GM19238 (cell line): ENCODE results near the gene TRIM28.
"Not testable (repeated sequence)": the region's sequence is repeated elsewhere in the genome, so short reads cannot be mapped to it uniquely, and the experiment has no call there.

Experiments
- DNase-seq: peaks from one replicate; pipeline ENCODE4 v3.0.0; 2011; ENCODE audit warnings: low spot score; ENCODE audit not compliant: insufficient read length

The TRIM28 gene

DNA sequence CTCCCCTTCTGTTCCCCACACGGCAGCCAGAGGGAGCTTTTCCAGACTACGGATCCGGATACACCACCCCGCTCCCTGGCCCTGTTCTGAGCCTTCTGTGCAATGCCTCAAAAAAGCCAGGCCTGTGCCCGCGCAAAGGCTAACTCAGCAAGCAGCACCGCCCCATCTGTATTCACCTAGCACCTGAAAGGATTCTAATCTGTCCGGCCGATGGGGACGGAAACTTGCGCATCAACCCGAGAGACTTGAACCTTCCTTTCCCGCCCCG, 24.8 kb upstream of the TRIM28 start:
- DNase-seq: peak; percentile 52

DNA sequence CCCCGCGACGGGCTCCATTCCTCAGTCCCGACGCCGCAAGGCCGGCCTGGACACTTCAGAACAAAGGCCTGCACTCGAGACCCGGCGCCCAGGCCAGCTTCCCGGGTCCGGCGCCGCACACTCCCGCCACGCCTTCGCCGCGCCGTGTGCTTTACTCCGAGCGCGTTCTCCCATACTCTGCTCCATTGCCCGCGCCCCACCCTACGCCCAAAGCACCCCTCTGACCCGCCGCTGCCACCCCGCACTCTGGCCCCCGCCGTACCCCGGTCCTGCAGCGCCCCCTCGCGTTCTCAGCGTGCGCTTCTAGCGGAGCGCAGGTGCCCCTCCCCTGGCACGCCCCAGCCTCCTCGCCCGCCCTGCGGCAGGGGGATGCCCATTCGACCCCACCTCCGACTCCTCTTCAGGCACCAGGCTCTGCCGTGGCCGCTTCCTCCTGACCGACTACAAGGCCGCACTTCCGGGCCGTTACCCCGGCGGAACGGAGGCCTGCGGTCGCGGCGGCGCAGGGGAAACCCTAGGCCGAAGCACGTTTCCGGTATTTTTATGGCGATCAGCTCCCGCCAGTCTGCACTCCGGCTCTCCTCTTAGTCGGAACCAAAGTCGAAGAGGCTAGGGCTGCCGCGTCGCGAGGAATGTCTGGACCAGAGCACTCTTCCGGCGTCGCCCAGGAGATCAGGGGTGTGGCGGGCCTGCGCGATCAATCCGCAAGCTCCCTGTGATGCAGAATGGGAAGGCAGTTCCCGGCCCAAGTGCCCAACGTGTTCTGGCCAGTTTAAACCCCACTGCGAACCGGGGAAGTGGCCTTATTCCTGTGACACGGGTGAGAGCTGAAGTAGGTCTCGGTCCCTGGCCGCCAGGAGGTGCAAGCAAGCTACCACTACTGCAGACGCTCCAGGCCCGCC, 24.3 kb upstream of the TRIM28 start, which contains the start of gene ZBTB45:
Gene ZBTB45, minus strand, starts transcription at position 456 of the 902 bp plus-strand sequence. CDS start 2,137 bp downstream, outside the sequence.
- DNase-seq: peak; percentile 79

DNA sequence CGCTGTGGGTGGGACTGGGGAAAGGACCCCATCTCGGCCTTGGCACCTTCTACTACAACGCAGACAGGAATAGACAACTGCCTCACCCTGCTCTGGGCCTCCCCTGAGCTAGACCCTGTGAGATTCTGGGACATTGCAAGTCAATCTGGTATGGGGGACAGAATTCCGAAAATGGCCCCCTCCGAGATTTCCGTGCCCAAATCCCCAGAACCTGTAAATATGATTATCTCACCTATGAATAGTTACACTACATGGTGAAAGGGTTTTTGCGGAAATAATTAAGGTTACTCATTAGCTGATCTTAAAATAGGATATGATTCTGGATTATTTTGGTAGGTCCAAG, 23.6 kb upstream of the TRIM28 start:
- no peak for DNase-seq

DNA sequence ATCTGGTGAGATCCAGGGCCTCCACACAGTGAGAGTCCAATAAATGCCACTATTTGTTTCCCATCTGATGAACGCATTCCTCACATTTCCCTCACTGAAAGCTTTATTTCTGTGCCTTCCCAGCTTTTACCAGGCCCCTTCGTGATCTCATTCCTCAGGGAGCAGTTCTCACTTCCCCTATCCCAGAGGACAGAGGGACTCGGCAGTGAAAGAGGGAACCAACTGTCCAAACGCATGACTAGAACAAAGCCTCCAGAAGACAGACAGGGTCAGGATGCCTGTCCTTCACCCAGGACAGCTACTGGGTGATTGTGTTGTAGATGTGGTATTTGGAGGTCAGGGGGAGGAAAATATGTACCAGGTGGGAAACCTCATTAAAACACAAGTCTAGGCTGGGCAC, 22.2 kb upstream of the TRIM28 start:
- DNase-seq: no peak

DNA sequence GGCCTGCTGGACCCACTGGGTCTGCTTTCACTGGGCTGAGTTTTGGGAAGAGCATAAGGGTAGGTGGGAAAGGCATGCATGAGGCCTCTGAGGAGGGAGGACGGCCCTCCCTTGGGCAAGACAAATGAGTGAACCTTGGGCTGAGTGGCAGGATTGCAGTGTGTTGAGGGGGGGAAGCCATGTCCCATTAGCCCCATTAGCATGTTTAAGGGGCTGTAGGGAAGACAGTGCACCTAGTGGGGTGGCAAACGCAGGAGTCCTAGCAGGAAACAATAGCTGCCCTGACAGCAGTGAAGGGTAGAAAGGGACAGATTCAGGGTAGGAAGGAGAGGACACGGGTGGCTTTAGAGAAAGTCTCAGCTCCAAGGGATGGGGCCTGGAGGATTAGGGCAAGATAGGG, 21.2 kb upstream of the TRIM28 start:
- no peak for DNase-seq

GRCh38 chr19:58529405-58529804, 14.5 kb upstream of the TRIM28 start:
- no peak for DNase-seq

- DNase-seq: no peak
Measured at GRCh38 chr19:58531034-58531840, 12.6 kb upstream of the TRIM28 start.

GRCh38 chr19:58535857-58536256, 8.0 kb upstream of the TRIM28 start:
- DNase-seq: no peak

DNA sequence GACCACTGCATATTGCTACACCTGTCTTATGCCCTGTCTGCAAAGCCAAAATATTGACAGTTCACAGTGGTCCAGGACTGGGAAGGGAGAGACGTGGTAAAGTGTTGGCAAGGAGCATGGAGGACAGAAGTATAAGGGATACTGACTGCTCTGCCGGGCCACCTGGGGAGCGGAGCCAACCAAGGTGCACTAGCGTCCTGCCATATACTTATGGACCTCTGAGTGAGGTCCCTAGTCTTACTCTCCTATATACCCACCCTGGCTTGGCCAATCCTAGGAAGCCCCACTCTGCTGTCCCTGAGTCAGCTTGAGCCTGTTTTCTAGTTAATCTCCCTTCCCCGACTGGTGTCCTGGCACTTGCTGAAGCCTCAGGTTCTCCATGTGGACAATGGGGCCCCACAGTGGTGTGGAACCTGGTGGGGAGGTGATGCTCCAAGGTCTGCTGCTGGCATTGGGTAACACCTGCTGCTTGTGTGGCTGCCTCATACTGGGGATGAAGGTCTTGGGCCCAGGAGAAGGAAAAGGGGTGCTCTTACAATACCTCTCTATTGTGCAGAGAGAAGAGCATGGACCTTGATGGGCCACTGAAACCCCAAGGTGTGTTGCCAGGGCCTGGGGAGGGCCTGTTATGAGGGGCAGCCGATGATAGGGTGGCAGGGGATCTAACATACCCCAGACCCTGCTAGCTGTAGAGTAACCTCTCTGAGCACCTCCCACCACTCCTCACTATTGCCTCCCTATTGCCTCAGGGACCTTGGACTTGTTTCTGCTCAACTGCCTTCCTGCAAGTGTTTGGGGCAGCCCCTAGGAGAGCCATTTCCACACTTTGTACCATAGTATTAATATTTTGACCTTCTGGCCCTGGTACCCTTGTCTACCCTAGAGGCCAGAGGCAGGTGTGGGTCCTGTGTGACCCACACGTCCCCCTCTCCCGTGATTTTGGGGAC, 6.7 kb upstream of the TRIM28 start:
- no peak for DNase-seq

DNA sequence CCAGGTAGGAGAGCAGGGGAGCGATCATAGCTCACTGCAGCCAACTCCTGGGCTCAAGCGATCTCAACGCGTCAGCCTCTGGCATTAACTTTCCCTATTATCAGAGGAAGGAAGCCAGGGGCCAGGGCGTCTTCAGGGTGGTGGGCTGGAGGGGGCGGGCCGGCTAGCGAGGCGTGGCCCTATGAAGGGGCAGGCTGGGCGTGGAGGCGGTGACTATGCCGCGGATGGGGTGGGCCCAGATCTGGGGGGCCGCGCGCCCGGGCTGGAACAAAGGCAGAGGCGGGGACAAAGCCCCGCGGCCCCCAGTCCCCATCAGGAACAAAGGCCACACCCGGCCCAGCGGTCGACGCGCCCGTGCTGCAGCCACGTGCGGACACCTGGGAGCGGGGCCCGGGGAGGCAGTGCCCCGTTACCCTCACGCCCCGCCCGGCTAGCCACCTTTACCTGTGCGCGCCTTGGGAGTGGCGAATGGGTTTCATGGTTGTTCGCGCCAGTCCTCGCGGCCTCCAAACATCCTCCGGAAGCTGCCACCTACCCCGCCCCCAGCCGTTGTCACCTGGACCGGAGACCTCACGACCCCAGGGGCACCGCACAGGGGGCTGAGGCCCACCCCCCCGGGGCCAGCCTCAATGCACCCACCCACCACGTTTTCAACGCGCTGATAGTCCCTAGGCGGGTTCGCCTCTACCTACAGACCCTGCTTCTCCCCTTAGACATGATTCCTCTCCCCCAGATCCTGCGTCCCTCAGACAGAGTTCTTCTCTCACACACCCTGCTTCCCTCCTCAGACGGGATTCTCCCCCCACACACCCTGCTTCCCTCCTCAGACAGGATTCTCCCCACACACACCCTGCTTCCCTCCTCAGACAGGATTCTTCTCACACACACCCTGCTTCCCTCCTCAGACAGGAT, 5.4 kb upstream of the TRIM28 start:
- DNase-seq: no peak

GRCh38 chr19:58539169-58539559, 4.7 kb upstream of the TRIM28 start:
- not testable (repeated sequence) for DNase-seq

DNA sequence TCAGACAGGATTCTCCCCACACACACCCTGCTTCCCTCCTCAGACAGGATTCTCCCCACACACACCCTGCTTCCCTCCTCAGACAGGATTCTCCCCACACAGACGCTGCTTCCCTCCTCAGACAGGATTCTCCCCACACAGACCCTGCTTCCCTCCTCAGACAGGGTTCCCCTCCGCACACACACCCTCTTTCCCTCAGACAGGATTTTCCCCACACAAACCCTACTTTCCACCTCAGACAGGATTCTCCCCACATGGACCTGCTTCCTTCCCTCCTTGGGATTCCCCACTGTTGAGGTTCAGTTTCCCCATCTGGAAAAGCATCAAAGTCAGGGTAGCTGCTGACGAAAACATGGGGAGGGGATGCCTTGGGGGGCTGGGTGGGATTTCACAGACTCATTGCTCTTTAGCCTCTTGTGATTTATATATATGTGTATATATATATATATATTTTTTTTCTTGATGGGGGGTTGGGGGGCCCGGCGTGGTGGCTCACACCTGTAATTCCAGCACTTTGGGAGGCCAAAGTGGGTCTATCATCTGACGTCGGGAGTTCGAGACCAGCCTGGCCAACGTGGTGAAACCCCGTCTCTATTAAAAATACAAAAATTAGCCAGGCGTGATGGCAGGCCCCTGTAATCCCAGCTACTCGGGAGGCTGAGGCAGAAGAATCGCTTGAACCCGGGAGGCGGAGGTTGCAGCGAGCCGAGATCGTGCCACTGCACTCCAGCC, 1.1 kb upstream of the TRIM28 start:
- not testable (repeated sequence) for DNase-seq

DNA sequence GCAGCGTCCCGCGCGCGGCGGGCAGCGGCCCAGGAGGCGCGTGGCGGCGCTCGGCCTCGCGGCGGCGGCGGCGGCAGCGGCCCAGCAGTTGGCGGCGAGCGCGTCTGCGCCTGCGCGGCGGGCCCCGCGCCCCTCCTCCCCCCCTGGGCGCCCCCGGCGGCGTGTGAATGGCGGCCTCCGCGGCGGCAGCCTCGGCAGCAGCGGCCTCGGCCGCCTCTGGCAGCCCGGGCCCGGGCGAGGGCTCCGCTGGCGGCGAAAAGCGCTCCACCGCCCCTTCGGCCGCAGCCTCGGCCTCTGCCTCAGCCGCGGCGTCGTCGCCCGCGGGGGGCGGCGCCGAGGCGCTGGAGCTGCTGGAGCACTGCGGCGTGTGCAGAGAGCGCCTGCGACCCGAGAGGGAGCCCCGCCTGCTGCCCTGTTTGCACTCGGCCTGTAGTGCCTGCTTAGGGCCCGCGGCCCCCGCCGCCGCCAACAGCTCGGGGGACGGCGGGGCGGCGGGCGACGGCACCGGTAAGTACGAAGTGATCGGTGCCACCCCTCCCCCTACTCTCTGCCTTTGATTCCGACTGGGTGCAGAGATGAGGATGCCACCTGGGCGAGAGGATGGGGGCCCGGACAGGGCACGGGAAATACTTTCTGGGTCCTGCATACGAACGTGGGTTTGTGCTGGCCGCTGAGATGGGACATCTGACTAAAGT, 874 bp downstream of the TRIM28 start:
- DNase-seq: peak; percentile 93

- DNase-seq: no peak
Measured at GRCh38 chr19:58545286-58546018, 1.6 kb downstream of the TRIM28 start.

DNA sequence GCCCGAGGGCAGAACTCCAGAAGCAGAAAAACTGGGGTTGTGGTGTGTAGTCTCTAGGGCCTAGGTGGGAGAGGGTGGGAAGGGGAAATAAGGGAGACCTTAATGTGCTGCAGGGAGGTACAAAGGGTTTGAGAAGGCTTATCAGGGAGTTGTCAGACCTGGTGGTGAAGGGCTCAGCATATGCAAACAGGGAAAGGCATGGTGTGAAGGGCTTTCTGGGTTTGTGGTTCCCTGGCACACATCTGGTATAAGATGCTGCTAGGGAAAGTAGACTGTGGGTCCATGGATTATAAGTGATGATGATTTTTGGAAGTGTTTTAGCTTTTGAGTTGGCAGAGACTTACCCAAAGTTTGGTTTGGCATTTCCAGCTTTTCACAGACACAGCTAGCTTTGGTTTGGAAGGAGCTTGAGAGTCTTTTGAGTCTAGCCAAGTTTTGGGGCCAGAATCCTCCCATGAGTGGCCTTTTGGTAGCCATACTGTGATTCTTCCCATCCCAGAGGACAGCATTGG, 2.2 kb downstream of the TRIM28 start:
- DNase-seq: no peak

- no peak for DNase-seq
Measured at GRCh38 chr19:58547323-58548312, 3.8 kb downstream of the TRIM28 start.
